NCI-H2196 treated with DMSO at 0.1 percent for 48 hours (cell line): ENCODE data around the gene SLC7A9.
"Not testable (repeated sequence)": the region's sequence is repeated elsewhere in the genome, so short reads cannot be mapped to it uniquely, and the experiment has no call there.

Experiments
- DNase-seq: peaks from one replicate; lab custom pipeline; 2025; ENCODE audit not compliant: unreplicated experiment; lab: John Stamatoyannopoulos, UW

Gene SLC7A9

GRCh38 chr19:32865326-32865725 lies 4.2 kb downstream of the SLC7A9 start:
- DNase-seq, result no peak

- no peak for DNase-seq
Observed at GRCh38 chr19:32864318-32865007, 5.1 kb downstream of the SLC7A9 start.

GRCh38 chr19:32863841-32864240 lies 5.7 kb downstream of the SLC7A9 start:
- DNase-seq, result no peak

GRCh38 chr19:32863301-32863700 lies 6.3 kb downstream of the SLC7A9 start:
- DNase-seq, result no peak

GRCh38 chr19:32862741-32863140 lies 6.8 kb downstream of the SLC7A9 start:
- no peak for DNase-seq

GRCh38 chr19:32862173-32862572 lies 7.4 kb downstream of the SLC7A9 start:
- no peak for DNase-seq

GRCh38 chr19:32861596-32861995 lies 8.0 kb downstream of the SLC7A9 start:
- no peak for DNase-seq

GRCh38 chr19:32859591-32859990 lies 10.0 kb downstream of the SLC7A9 start:
- DNase-seq, result no peak

GRCh38 chr19:32858559-32858958 lies 11.0 kb downstream of the SLC7A9 start:
- no peak for DNase-seq

- no peak for DNase-seq
Observed at GRCh38 chr19:32858155-32858554, 11.4 kb downstream of the SLC7A9 start.

- DNase-seq, result no peak
Observed at GRCh38 chr19:32857584-32857983, 12.0 kb downstream of the SLC7A9 start.

GRCh38 chr19:32856818-32857217 lies 12.7 kb downstream of the SLC7A9 start:
- not testable (repeated sequence) for DNase-seq

- no peak for DNase-seq
Observed at GRCh38 chr19:32852216-32852615, 17.4 kb downstream of the SLC7A9 start.

- not testable (repeated sequence) for DNase-seq
Observed at GRCh38 chr19:32848035-32848434, 21.5 kb downstream of the SLC7A9 start.

- DNase-seq, result no peak
Observed at GRCh38 chr19:32843716-32844245, 25.8 kb downstream of the SLC7A9 start.

GRCh38 chr19:32842061-32842460 lies 27.5 kb downstream of the SLC7A9 start:
- no peak for DNase-seq

- DNase-seq, result no peak
Observed at GRCh38 chr19:32837531-32837930, 32.0 kb downstream of the SLC7A9 start.

- DNase-seq, result not testable (repeated sequence)
Observed at GRCh38 chr19:32833388-32833787, 36.2 kb downstream of the SLC7A9 start.

- not testable (repeated sequence) for DNase-seq
Observed at GRCh38 chr19:32832825-32833224, 36.7 kb downstream of the SLC7A9 start.

- DNase-seq, result not testable (repeated sequence)
Observed at GRCh38 chr19:32832094-32832493, 37.5 kb downstream of the SLC7A9 start.

- no peak for DNase-seq
Observed at GRCh38 chr19:32831611-32832010, 38.0 kb downstream of the SLC7A9 start.

GRCh38 chr19:32830231-32831014 lies 39.1 kb downstream of the SLC7A9 start:
- DNase-seq, result no peak
